ENCODE results near the gene CNTN1.
A peak's percentile ranks its signal among the peaks of the same experiment; 100 is the strongest.

Gene CNTN1

DNA sequence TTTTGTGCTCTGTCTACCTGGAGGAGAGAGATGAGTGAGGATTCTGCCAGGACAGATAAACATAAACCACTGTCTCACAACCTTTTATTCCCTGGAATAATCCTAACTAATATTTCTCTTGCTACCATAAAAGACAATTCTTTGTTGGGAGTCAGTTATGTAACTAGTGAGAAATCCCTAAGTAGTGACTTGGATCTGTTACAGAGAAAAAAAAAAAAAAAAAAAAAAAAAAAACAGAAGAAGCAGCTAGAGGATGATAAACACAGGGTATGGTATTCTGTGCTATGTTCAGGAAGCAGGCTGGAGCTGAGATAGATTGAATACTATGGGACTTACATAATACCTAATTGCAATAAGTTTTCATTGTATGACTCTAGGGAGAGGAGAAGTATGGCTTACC, 178.7 kb downstream of the CNTN1 start:
- DNase-seq: no peak

DNA sequence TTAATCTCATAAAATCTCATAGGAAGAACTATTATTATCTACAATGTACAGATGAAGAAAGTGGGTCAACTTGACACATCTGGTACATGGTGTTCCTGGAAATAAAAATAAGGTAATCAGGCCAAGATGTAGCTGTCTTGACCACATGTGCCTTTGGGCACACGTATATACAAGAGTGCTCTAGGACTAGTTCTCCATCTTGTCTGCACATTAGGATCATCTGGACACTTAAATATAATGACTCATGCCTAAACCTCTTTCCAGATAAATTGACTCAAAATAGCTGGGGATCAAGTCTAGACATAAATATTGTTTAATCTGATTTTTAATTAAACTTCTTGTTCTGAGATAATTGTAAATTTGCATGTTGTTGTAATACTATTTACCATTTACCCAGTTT, 182.6 kb downstream of the CNTN1 start:
- DNase-seq: no peak

DNA sequence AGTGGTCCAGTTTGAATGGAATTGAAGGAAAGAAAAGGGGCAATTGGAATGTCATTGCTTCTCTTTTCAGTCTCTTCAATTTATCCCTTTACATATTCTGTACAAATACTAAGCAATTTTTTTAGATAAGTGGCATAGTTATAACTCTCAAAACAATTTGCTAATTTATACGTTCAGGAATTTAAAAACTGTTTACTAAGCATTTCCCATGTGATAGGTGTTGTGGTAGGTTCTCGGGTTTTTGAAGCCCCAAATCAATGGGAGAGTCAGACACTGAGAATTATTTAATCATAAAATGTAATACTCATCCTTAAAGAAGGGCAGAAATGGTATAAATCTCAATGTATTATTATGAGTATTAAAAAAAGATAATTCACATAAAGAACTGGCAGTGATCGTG, 197.1 kb downstream of the CNTN1 start:
- no peak for DNase-seq

DNA sequence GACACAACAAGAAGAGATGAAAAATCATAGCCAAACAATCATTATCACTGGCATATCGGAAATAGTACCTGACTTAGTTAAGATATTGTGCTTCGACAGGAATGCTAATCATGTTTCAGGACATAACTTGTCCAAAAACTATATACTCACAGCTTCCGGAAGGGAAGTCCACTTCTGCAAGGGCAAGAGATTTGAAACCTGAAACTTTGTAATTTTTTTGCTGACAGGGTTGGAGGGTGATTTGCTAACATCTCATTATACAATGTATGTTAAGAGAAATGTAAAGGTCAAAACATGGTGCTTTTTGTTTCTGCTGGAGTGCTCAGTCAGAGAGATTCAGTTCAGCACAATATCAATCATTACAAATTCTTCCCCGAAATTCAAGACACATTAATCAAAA, 200.3 kb downstream of the CNTN1 start:
- no peak for DNase-seq

DNA sequence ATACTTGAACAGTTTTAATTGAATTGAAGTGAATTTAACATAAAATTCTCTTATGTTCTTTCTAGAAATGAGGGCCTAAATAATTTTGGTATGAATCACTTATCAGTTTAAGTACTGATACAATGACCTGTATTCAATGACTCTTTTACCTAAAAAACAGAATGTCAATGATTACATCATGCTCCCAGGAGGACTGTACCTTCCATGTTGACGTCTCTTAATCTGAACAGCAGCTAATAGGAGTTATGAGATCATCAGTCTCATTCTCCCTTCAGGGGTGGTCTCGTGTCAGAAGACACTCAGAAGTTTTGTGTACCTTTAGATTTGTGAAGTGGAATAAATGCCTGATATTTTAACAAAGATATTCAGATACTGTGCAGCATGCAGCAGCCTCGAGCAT, 206.3 kb downstream of the CNTN1 start:
- no peak for DNase-seq

DNA sequence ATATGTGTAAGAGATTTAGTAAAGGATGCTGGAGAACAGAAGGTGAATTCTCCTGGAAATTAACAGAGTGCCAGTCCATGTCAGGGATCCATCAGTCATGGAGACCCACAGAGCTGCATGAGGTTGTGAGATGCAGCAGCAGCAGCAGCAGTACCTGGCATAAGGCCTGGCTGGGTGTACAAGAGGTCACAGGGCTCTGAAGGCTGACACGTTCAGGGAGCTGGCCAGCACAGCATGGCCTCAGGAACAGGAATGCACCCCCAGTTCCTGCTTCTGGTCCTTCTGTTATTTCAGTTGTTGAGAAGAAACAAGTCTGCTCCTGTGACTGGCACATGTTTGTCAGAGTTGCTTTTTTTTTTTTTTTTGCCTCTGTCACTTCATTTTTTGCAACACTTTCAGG, 210.8 kb downstream of the CNTN1 start:
- no peak for DNase-seq

DNA sequence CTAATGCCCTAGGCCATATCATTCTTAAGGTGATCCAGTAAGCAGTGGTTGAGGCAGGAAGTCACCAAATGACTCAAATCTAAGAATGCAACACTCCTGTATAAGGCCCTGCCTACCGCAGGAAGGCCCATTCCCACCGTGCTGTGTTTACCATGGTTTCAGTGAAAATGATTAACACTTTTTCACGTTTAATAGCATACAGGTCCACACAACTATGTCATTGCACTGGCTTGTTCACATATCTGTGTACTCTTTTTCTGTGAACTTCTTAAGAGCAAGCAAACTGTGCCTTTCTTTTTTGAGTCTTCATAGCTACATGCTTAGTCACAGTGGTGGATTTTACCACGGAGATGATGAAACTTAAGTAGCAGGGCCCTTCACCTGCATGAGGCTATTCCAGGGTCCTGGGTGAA, 214.9 kb downstream of the CNTN1 start:
- no peak for DNase-seq

DNA sequence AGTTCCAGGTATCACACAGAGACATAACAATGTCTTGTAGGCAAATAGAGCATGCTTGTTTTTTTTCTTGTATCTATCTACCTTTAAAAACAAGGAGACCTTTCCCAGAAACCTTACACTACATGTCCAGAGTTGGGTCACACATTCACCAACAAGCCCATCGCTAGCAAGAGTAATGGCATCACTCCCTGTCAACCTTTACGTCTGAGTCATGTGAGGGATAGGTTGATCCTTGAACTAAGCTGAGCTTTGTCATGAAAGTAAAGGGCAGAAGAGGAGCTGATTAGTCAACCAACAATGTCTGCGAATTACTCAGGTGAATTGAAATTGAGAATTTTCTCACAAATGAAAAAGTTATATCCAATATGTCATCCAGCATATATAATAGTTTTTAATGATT, 219.4 kb downstream of the CNTN1 start:
- no peak for DNase-seq

DNA sequence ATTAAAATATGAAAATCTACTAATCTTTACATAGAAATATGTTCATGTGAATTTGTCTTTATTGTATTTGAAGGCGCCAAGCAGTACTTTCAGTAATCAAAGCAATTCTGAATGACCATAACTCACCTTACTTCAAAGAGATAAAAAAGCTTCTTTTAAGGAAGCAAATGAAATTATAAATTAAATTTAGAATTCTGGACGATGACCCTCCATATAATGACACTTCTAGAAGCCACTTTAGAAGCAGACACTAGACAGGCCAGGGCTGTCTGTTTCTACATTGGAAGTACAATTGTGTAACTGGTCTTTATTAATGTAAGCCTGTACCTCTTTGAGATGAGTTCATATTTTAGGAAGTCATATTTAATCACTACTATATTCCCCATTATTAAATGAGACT, 222.9 kb downstream of the CNTN1 start:
- DNase-seq: no peak

DNA sequence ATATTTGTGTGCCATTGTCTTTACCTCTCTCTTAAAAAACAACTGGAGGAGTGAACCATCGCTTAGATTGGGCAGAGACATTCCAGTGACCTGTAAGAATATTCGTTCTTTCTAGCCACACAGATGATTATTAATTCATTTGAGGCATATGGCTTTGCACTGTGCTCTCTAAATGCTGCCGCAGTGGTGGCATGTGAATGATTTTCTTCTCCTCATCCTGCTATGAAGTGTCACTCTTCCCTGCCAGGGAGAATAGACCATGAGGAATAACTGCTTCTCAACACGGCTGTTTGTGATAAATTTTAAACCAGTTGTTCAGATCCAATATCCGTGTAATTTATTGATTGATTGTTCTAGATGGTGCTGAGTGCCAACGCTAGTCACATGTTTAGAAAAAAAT, 225.3 kb downstream of the CNTN1 start:
- no peak for DNase-seq

DNA sequence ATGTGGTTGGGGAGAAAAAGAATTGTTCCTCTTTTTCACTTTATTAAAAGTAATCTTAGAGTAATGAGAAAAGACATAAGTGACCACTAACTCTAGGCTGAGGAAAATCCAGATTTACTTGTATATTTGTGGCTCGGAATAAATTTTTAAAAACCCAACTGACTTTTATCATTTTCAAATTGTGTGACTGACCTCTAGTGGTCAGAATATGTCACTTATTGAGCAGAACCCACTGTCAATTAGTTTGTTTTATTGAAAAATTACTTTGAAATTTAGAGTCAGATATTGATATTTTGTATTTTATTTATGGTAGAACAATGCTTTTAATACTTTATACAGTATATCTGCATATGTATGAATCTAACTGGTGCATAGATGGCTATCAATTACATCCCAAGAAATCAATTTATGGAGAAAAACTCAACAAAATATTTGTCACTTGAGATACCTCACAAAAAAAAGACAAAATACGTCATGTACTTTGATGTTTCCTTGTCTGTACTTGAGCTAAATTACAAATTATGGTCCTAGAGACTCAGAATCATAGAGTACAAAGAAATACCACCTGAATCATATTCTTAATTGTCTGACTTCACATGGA, 229.4 kb downstream of the CNTN1 start:
- peak; percentile 2 for DNase-seq

DNA sequence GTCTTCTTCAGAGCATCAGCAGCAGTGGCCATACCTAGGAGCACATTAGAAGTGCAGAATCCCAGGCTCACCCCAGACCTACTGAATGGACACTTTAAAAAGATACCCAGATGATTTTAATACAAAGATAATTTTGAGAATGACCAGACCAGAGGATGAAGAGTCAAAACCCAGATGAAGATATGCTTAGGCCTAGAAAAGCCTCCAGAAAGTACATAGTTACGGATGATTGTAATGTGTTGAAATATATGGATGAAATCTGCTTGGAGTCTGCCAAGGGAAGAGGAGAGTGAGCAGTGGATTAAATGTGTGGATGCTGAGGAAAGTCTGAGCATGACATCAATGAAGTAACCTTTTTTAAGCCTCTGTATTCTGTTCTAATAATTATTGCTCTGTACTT, 245.7 kb downstream of the CNTN1 start:
- no peak for DNase-seq

DNA sequence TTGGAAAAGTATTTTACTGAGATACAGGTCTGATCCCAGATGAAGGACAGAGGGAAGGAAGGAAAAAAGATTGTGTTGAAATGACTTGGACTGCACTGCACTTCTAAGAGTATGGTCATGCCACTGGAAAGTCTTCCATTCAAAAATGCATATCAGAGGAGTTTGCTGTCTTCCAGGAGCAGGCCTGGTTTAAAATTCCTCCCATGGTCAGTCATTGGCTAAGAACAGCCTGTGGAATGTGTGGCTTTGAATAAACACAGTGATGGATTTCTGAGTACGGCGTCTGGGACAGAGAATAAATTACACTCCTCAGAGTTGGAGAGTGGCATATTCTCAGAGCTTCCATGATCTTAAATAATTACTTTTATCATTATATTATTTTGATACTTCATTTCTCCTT, 250.1 kb downstream of the CNTN1 start:
- no peak for DNase-seq

DNA sequence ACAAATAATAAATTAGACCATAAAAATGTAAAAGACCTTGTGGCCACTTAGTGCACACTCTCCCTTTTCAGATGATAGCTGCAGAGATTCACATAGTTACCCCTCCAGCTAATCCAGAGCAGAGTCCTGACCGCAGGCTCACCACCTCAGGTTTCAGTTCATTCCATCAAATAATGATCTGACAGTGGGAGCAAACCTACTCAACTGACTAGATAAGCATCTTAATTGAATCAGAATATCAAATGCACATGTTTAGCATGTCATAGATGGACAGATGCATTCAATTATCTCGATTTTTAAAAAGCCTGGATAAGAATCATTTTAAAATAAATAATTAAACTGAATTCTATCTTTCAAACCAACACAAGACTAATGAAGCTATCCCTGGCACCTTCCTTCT, 253.5 kb downstream of the CNTN1 start:
- DNase-seq: no peak

DNA sequence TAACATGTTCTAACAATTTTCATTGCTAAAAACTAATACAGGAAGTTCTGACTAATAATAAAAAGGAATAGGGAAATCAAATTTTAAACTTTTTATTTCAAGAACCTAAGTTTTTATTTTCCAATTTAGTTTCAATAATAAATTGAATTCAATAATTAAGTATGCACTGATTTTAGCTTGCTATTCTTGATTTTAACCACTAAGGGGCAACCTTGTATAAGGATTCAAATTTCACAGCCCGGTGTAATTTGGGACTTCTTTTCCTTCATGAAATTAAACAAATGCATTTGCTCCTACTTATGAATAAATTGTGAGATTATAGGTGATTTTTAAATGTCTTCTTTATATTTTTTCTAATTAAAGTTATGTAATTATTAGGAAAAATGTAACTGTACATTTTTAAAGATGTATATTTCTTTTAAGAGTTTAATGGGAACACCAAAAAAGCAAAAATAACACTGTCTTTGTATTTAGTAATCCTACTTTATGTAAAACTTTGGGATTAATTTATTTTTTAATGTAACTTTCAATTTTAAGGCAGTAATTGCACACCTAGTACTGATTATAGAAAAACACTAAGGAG, 254.5 kb downstream of the CNTN1 start:
- DNase-seq: peak; percentile 28

DNA sequence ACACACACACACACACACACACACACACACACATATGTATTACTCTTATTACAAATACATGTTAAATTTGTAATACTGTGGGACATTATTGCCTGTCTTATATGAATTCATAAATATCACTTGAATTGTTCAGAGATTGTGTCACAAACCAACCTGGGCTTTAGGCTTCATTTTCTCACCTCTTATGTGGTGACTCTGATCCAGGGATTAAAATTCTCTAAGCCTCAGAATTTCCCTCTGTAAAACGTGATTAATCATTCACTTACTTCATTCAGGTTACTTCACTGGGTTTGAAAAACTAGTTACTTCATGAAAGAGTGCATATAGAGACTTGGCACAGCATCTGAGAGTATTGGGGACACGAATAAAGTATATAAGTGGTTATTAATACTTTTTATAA, 255.6 kb downstream of the CNTN1 start:
- no peak for DNase-seq

DNA sequence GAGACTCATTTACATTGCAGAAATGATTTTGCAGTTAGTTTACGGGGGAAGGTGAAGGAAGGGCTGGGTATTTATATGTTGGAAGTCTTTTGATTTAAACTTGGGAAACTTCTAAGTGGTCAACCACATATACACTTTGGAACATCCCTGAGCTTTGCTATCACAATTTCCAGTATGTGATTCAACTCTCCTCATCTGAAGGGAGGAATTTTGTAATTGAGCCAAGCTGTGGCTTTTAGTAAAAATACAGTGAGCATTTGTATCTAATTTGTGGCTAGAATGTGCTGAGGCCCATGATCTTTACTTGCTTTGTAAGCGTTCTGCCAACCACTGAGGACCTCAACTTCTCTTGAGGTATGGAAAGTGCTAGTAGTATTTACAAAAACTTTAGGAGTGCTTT, 260.8 kb downstream of the CNTN1 start:
- DNase-seq: no peak

DNA sequence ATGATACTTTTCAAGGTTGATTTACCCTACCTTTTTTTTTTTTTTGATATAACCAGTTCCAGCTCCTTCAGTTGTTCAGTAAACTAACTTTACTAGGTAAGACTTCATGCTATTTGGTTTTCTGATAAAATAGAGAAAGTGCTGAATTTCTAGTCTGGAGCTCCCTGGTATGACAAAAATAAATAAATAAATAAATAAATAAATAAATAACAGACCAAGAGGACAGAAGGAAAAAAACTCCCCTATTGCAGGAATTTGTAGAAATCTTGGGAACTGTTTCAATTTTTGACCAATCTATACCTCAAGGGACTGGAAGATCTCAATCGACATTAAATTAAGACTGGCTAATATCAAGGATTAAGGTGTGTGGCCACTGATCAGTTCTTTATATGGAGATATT, 265.2 kb downstream of the CNTN1 start:
- DNase-seq: no peak

DNA sequence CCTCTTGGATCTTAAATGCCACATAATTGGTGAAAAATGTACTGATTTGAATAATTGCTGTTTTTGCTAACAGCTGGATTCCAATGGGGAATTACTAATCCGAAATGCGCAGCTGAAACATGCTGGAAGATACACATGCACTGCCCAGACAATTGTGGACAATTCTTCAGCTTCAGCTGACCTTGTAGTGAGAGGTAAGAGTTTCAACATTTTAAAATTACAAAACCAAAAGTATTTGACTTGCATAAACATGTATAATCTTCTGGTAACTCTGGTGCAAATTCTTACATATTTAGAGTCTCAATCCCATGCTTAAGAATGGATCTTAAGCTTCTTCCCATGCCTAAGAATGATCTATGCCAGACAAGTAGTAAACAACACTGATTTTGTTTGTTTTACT, 266.8 kb downstream of the CNTN1 start:
- DNase-seq: no peak

DNA sequence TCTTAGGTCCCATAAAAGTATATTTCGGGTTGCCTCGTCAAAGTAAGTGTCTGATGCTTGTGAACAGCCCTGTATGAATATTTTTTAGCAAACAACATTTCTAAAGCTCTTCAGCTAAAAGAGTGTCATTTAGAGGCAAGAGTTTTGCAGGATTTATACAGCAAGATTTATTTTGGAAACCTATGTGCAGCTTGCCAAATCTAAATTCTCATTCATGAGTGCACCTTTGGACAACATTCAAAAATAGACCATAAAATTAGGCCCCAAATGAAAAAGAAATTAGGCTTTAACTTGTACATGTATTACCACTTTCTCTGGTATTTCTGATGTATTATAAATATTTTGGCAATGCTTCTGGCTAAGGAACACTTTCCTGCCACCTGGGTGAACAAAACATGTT, 271.5 kb downstream of the CNTN1 start:
- no peak for DNase-seq

DNA sequence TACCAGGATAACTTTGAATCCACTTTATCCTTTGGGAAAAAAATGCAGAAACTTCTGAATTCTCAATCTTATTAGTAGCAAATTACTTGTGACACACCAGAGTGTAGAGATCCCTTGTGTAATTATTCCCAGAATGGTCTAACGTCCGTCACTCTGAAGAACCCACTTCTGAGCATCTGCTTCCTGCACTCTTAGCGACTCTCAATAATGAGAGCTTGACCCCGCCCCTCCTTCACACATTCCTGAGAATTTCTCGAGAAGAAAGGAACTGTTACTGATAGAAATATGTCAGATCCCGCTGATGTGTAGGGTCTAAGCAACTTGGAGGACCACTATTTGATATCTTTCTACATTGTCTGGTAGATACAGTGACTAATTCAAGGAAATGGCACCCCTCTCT, 277.6 kb downstream of the CNTN1 start:
- no peak for DNase-seq

DNA sequence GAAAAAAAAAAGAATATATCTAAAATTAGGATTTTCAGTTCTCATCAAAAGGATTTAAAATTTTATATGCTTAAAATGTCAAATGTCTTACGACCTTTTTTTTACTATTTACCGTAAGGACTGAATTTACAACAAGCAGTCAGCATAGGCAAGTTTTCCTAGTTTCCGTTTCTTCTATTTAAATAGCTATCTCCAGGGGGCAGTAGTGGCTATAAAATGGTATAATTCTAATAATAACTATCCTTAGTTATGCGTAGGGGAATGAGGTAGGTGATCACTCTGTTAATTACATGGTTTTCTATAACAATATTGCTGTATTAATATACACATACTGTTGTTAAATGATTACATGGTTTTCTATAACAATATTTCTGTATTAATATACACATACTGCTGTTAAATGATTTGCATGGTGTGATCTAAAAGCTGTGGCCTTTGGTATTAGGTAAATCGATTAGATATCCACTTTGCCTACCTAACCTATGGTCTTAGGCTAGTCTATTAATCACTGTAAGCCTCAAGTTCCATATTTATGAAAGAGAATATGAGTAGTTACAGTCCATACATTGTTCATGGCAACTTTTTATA, 278.2 kb downstream of the CNTN1 start:
- DNase-seq: peak; percentile 2

DNA sequence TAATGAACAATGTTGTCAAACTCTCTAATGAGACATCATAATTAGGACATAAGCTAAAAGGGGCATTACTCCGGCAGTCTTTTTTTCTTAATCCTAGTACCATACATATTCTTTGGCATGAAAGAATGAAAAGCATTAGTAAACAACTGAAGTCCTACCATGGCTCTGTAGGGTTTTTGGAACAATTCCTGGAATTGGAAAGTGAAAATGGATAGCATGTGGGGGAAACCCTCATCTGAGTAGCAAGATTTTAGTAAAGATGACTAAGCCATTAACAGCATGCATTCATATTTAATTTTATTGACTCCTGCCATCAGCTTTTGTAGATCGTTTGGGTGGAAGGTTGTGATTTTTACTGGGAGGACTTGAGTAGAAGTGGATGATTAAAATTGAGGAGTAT, 279.7 kb downstream of the CNTN1 start:
- DNase-seq: no peak

DNA sequence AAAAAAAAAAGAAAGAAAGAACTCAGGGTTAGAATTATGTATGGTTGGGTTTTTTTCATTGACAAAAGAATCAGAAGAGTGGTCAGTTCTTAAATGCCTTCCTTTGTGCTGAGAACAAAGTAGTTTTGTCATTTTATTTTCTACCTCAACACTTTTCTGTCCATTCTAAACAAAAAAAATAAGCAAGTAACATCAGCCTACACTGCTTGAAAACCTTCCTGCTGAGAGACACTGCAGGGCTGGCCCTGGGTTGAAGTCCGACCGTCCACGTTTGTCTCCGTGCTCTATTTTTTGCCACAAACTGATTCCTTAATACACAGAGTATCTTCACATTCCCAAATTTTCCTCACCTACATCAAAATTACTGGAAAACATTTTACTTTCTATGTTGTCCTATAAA, 284.3 kb downstream of the CNTN1 start:
- no peak for DNase-seq

DNA sequence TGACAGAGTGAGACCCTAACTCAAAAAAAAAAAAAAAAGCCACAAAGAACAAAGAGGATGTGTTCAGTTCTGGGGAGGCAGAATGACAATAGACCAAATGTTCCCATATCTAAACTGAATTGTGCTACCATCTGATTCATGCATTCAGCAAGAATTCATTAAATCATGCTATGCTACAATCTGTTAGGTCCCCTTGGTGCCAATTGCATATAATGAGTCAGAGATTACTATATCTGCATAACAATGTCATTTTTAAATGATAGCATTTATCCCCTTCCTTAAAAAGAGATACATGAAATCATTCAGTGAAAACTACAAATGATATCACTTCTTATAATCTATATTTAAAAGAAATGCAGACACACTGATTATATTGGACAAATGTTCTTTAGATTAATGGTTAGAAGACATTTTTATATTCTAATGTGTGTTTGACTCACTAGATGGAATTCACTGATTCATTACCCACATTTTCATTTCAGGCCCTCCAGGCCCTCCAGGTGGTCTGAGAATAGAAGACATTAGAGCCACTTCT, 288.3 kb downstream of the CNTN1 start:
- DNase-seq: no peak
